Body of pancreas (tissue), 4 donors: ENCODE measurements around the gene RABGAP1.

Source experiments
- POLR2A ChIP-seq, 3 donors: fragments of 450-650 bp; IDR thresholded peaks; one replicate each; pipeline ENCODE4 v1.6.1; 2016; ENCODE audit warnings: antibody characterized with exemption in 3 of 3, mild to moderate bottlenecking in 2 of 3
- TF ChIP-seq, protein P1 (sequence below), 7 experiments: fragments of 450-650 bp in 4 of 7; fragments of 200-600 bp in 3 of 7; sonication (generic) in 3 of 7; IDR thresholded peaks; one replicate each; pipeline ENCODE4 v1.5.1; 2016 to 2019; ENCODE audit warnings: antibody characterized with exemption in 7 of 7

DNA sequence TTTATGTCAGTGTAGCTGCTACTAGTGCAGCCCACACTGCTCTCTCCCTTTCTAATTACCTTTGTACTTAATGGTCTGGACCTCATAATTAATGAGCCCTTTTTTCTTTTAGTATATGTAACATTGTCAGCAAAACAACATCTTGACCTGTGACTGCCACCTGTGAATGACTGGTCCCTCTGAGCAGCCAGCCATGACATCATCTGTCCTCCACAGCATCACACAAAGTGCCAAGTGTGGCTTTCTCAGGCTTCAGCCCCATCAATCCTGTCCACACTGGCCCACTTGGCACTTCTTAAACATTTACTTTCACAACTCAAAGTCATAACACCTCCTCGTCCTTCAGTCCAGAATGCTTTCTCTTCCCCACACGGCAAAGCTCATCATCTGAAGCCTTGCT, 197.3 kb downstream of the RABGAP1 start:
- TF ChIP-seq, protein P1, sequence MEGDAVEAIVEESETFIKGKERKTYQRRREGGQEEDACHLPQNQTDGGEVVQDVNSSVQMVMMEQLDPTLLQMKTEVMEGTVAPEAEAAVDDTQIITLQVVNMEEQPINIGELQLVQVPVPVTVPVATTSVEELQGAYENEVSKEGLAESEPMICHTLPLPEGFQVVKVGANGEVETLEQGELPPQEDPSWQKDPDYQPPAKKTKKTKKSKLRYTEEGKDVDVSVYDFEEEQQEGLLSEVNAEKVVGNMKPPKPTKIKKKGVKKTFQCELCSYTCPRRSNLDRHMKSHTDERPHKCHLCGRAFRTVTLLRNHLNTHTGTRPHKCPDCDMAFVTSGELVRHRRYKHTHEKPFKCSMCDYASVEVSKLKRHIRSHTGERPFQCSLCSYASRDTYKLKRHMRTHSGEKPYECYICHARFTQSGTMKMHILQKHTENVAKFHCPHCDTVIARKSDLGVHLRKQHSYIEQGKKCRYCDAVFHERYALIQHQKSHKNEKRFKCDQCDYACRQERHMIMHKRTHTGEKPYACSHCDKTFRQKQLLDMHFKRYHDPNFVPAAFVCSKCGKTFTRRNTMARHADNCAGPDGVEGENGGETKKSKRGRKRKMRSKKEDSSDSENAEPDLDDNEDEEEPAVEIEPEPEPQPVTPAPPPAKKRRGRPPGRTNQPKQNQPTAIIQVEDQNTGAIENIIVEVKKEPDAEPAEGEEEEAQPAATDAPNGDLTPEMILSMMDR (IDR thresholded peaks at IDR 0.05): no peak
- no peak for TF ChIP-seq POLR2A (IDR thresholded peaks at IDR 0.05)
